ENCODE measurements around the gene PHYKPL. TPM values are rescaled to one million over a fixed set of nuclear protein-coding genes. Genes with fewer than 3 reads are reported as not detected.

PHYKPL gene
- total RNA-seq, 3 donors from 2014 or later (not counting 1 experiment from before 2014, with no cell fraction given) = 111 to 134 (median 131) TPM

DNA sequence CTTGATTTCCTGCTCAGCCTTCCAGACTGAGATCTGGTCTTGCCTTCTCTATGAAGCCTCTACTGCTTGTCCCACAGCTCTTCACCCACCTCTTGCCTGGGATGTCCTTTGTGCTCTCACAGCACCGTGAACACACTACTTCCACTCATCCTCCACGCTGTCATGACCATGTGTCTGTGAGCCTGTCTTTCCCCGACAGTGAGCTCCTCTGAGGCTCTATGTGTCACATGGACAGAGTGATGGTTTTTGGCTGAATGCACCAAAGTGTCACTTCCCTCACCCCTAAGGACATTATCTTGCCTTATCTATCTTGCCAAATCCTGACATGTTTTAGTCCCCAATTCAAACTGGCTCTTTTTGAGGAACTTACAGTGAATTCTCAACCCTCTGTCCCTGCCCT lies 11.3 kb downstream of the PHYKPL start:
- intact Hi-C loops (cut with micrococcal nuclease) = no loop called here
- Histone ChIP-seq H3K36me3 (ENCODE audit: control insufficient read depth, insufficient read depth, low read length) (peaks cover 47% of the 10 kb centered on the region), H3K4me3 (ENCODE audit: low read length) (no peak overlapping the region), H3K4me1 (ENCODE audit: control insufficient read depth, insufficient read depth, low read length) (no peaks in the 10 kb centered on the region), H3K27me3 (ENCODE audit: control insufficient read depth, insufficient read depth, low read length) (no peaks in the 10 kb centered on the region), H3K9me3 (ENCODE audit: control insufficient read depth, insufficient read depth, low read length) (no peaks in the 10 kb centered on the region), H3K27ac (ENCODE audit: low read length) (no peak overlapping the region)
- Mint-ChIP-seq H3K36me3 (no peaks in the 10 kb centered on the region), H3K4me3 (no peak overlapping the region), H3K27ac (peak overlapping the region; percentile 70 to 78), H3K27me3 (ENCODE audit: low read depth in 2 of 2) (no peaks in the 10 kb centered on the region), H3K9me3 (no peaks in the 10 kb centered on the region), H3K4me1 (peaks cover 37 to 54% of the 10 kb centered on the region in 2 donors)
- DNase-seq = no peak
- peak in 1 of 3 donors; percentile 26 for ATAC-seq
- WGBS (ENCODE audit: insufficient coverage) = 72% methylated on average over 3 of the region's 3 CpGs
- TF ChIP-seq, protein P1, sequence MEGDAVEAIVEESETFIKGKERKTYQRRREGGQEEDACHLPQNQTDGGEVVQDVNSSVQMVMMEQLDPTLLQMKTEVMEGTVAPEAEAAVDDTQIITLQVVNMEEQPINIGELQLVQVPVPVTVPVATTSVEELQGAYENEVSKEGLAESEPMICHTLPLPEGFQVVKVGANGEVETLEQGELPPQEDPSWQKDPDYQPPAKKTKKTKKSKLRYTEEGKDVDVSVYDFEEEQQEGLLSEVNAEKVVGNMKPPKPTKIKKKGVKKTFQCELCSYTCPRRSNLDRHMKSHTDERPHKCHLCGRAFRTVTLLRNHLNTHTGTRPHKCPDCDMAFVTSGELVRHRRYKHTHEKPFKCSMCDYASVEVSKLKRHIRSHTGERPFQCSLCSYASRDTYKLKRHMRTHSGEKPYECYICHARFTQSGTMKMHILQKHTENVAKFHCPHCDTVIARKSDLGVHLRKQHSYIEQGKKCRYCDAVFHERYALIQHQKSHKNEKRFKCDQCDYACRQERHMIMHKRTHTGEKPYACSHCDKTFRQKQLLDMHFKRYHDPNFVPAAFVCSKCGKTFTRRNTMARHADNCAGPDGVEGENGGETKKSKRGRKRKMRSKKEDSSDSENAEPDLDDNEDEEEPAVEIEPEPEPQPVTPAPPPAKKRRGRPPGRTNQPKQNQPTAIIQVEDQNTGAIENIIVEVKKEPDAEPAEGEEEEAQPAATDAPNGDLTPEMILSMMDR (IDR thresholded peaks at IDR 0.05) = no peak

DNA sequence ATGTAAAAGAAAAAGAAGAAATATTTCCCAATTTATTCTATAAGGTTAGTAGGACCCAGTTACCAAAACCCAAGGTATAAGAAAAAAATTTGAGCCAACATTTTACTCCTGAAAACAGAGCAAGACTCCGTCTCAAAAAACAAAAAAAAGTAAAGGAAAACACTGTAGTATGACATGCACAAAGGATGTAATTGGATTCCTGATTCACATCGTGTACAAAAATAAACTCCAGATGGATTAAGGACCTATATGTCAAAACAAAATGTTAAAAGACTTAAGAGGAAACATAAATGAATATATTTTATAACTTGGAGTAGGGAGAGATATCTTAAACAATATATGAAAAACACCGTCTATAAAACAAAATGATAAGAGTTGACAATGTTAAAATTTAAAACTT lies 13.8 kb downstream of the PHYKPL start:
- H3K36me3 ChIP-seq (ENCODE audit: control insufficient read depth, insufficient read depth, low read length) = peaks cover 60% of the 10 kb centered on the region
- H3K9me3 Mint-ChIP-seq = no peaks in the 10 kb centered on the region
- H3K4me3 Mint-ChIP-seq = no peak overlapping the region
- no peaks in the 10 kb centered on the region for H3K36me3 Mint-ChIP-seq
- no peak for ATAC-seq
- no peaks in the 10 kb centered on the region for H3K27me3 ChIP-seq (ENCODE audit: control insufficient read depth, insufficient read depth, low read length)
- no peak overlapping the region for H3K4me3 ChIP-seq (ENCODE audit: low read length)
- intact Hi-C loops (cut with micrococcal nuclease) = no loop called here
- 100% methylated on average over 2 of the region's 3 CpGs for WGBS (ENCODE audit: insufficient coverage)
- TF ChIP-seq, protein P1 (IDR thresholded peaks at IDR 0.05) = no peak
- no peaks in the 10 kb centered on the region for H3K27me3 Mint-ChIP-seq (ENCODE audit: low read depth in 2 of 2)
- no peaks in the 10 kb centered on the region for H3K9me3 ChIP-seq (ENCODE audit: control insufficient read depth, insufficient read depth, low read length)
- peaks cover 10% of the 10 kb centered on the region for H3K4me1 ChIP-seq (ENCODE audit: control insufficient read depth, insufficient read depth, low read length)
- H3K4me1 Mint-ChIP-seq = peaks cover 43 to 44% of the 10 kb centered on the region in 2 donors
- DNase-seq = no peak
- no peak overlapping the region for H3K27ac ChIP-seq (ENCODE audit: low read length)
- peak overlapping the region in 1 of 2 donors; percentile 69 for H3K27ac Mint-ChIP-seq

DNA sequence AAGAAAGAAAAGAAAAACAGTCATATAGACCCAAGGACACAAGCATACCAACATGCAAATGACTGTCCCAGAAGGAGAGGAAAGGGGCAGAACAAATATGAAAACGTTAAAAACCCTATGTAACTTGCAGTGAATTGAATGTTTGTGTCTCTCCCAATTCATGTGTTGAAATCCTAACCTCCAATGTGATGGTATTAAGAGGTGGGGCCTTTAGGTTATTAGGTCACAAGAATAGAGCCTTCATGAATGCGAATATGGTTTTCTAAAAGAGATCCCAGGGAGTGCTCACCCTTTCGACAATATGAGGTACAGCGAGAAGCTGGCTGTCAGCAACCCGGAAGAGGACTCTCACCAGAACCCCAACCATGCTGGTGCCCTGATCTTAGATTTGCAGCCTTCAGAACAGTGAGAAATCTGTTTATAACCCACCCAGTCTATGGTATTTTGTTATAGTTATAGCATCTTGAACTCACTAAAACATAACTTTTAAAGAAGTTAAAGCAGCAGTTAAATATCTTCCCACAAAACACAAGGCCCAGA lies 14.3 kb downstream of the PHYKPL start:
- H3K27ac ChIP-seq (ENCODE audit: low read length) = no peak overlapping the region
- H3K9me3 Mint-ChIP-seq = no peaks in the 10 kb centered on the region
- H3K4me1 Mint-ChIP-seq = peaks cover 37 to 42% of the 10 kb centered on the region in 2 donors
- TF ChIP-seq, protein P1 (IDR thresholded peaks at IDR 0.05) = no peak
- H3K27me3 Mint-ChIP-seq (ENCODE audit: low read depth in 2 of 2) = no peaks in the 10 kb centered on the region
- 83% methylated on average over 5 of the region's 5 CpGs for WGBS (ENCODE audit: insufficient coverage)
- H3K4me3 ChIP-seq (ENCODE audit: low read length) = no peak overlapping the region
- H3K4me1 ChIP-seq (ENCODE audit: control insufficient read depth, insufficient read depth, low read length) = peaks cover 10% of the 10 kb centered on the region
- H3K36me3 ChIP-seq (ENCODE audit: control insufficient read depth, insufficient read depth, low read length) = peaks cover 65% of the 10 kb centered on the region
- no peaks in the 10 kb centered on the region for H3K27me3 ChIP-seq (ENCODE audit: control insufficient read depth, insufficient read depth, low read length)
- no peaks in the 10 kb centered on the region for H3K9me3 ChIP-seq (ENCODE audit: control insufficient read depth, insufficient read depth, low read length)
- no peak for ATAC-seq
- H3K27ac Mint-ChIP-seq = peak overlapping the region in 1 of 2 donors; percentile 69
- no peaks in the 10 kb centered on the region for H3K36me3 Mint-ChIP-seq
- no peak overlapping the region for H3K4me3 Mint-ChIP-seq
- intact Hi-C loops (cut with micrococcal nuclease) = no loop called here
- no peak for DNase-seq

DNA sequence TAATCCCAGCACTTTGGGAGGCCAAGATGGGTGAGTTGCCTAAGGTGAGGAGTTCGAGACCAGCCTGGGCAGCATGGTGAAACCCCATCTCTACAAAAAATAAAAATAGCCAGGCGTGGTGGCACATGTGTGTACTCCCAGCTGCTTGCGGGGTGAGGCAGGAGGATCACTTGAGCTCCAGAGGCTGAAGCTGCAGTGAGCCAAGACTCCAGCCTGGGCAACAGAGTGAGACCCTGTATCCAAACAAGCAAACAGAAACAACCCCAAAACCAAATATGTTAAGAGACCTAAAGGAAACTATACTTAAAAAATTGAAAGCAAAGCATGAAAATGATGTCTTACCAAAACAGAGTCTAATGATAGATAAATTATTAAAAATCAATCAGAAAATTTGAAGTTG lies 15.8 kb downstream of the PHYKPL start:
- no peak for ATAC-seq
- Mint-ChIP-seq H3K4me3 (no peak overlapping the region), H3K27me3 (ENCODE audit: low read depth in 2 of 2) (no peaks in the 10 kb centered on the region), H3K27ac (peak overlapping the region; percentile 11 to 51), H3K9me3 (no peaks in the 10 kb centered on the region), H3K4me1 (peaks cover 30 to 35% of the 10 kb centered on the region in 2 donors), H3K36me3 (no peaks in the 10 kb centered on the region)
- no peak overlapping the region for H3K27ac ChIP-seq (ENCODE audit: low read length)
- peaks cover 10% of the 10 kb centered on the region for H3K4me1 ChIP-seq (ENCODE audit: control insufficient read depth, insufficient read depth, low read length)
- 86% methylated on average over 3 of the region's 3 CpGs for WGBS (ENCODE audit: insufficient coverage)
- no peaks in the 10 kb centered on the region for H3K9me3 ChIP-seq (ENCODE audit: control insufficient read depth, insufficient read depth, low read length)
- TF ChIP-seq, protein P1 (IDR thresholded peaks at IDR 0.05) = no peak
- no peaks in the 10 kb centered on the region for H3K27me3 ChIP-seq (ENCODE audit: control insufficient read depth, insufficient read depth, low read length)
- no peak overlapping the region for H3K4me3 ChIP-seq (ENCODE audit: low read length)
- intact Hi-C loops (cut with micrococcal nuclease) = no loop called here
- H3K36me3 ChIP-seq (ENCODE audit: control insufficient read depth, insufficient read depth, low read length) = peaks cover 65% of the 10 kb centered on the region
- no peak for DNase-seq

Data from natural killer cell (primary cell).